ENCODE data around the gene PLCG1. TPM values are rescaled to one million over a fixed set of nuclear protein-coding genes. Genes with fewer than 3 reads are reported as not detected.

Gene PLCG1
- total and polyA plus RNA-seq, 10 donors = 28.0 to 144 (median 117) TPM

DNA sequence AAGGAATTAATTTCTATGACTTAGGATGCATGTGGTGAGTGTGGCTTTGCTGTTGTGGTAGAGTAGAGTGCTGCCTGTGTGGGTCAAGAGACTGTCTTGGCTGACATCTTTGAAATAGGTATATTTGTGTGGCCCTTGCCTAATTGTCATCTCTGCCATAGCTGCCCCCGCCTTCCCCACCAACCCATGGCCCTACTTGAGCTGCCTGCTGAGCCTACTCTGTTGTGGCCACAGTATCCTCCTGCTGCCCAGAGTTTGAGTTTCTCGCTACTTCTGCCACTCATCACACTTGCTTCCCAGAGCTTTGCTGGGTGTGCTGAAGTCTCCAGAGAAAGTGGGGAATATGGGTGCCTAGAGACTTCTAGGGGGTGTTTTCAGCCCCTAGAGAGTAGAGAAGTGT is 8.0 kb downstream of the PLCG1 start:
- H3K27me3 ChIP-seq (replicated peaks in 1 of 7) = no peaks in the 10 kb centered on the region
- H3K9me3 ChIP-seq = no peaks in the 10 kb centered on the region
- peaks cover 58 to 100% (median 93%) of the 10 kb centered on the region in 6 donors for H3K4me1 ChIP-seq
- H3K27ac ChIP-seq = peak overlapping the region in 7 of 8 donors; percentile 22 to 98 (median 58)
- intact Hi-C loops (cut with DNase I; ENCODE audit: low total_unique reads) = no loop called here
- TF ChIP-seq POLR2AphosphoS5 (IDR thresholded peaks at IDR 0.05) (no peak), POLR2A (IDR thresholded peaks at IDR 0.05) (no peak)
- TF ChIP-seq, protein P1, sequence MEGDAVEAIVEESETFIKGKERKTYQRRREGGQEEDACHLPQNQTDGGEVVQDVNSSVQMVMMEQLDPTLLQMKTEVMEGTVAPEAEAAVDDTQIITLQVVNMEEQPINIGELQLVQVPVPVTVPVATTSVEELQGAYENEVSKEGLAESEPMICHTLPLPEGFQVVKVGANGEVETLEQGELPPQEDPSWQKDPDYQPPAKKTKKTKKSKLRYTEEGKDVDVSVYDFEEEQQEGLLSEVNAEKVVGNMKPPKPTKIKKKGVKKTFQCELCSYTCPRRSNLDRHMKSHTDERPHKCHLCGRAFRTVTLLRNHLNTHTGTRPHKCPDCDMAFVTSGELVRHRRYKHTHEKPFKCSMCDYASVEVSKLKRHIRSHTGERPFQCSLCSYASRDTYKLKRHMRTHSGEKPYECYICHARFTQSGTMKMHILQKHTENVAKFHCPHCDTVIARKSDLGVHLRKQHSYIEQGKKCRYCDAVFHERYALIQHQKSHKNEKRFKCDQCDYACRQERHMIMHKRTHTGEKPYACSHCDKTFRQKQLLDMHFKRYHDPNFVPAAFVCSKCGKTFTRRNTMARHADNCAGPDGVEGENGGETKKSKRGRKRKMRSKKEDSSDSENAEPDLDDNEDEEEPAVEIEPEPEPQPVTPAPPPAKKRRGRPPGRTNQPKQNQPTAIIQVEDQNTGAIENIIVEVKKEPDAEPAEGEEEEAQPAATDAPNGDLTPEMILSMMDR (IDR thresholded peaks at IDR 0.05 in 8 of 11, conservative IDR thresholded peaks at IDR 0.05 in 3 of 11) = no peak
- 89 to 100% (median 96%) methylated on average over 2 of the region's 2 CpGs for WGBS, 5 donors
- H3K36me3 ChIP-seq = peaks cover 0 to 7% (median 0%) of the 10 kb centered on the region in 6 donors
- DNase-seq = no peak
- H3K4me3 ChIP-seq = no peak overlapping the region

DNA sequence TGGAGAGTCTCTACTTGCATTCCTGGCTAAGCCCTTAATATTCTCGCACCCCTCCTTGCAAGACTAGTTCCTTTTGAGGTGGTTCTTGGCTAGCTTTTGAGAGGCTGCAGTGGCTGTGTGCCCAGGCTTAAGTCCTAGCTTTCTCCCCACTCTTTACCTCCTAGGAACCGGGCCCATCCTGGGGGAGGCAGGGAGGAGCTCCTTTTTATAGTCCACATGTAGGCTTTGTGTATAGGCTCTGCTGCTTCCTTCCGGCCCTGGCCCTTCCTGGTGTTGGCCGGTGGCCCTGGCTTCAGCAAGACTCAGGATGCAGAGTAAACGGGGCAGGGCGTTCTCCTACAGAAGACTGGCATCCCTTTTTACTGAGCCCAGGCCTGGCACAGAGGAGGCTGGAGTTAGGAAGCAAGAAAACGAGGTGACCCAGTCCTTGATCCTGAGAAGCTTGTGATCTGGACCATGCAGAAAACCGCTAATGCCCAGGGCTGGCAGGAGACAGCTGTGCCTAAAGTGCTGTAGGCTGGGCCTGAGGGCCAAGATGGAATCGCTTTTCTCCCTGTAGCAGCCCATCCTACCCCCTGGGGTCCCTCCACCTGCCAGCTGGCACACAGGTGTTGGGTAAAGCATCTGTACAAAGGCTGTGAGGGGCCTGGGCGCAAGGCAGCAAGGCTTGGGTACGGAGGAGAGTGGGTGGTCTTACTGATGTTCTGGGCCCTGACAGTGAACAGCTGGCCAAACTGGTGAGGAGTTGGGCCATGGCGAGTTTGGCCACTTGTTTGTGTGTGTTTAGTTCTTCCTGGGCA is 8.7 kb downstream of the PLCG1 start:
- Histone ChIP-seq H3K9me3 (no peaks in the 10 kb centered on the region), H3K4me3 (peak overlapping the region in 1 of 8 donors; percentile 7), H3K36me3 (peaks cover 0 to 7% (median 0%) of the 10 kb centered on the region in 6 donors), H3K27me3 (replicated peaks in 1 of 7) (no peaks in the 10 kb centered on the region), H3K27ac (peak overlapping the region; percentile 35 to 98 (median 56)), H3K4me1 (peaks cover 65 to 100% (median 93%) of the 10 kb centered on the region in 6 donors)
- TF ChIP-seq POLR2A (IDR thresholded peaks at IDR 0.05) (no peak), POLR2AphosphoS5 (IDR thresholded peaks at IDR 0.05) (peak; percentile 10 to 67 (median 43))
- TF ChIP-seq, protein P1 (IDR thresholded peaks at IDR 0.05 in 8 of 11, conservative IDR thresholded peaks at IDR 0.05 in 3 of 11) = no peak
- 65 to 81% (median 77%) methylated on average over 9 to 12 of the region's 12 CpGs for WGBS, 5 donors
- intact Hi-C loops (cut with DNase I; ENCODE audit: low total_unique reads) = no loop called here
- DNase-seq = peak; percentile 78

DNA sequence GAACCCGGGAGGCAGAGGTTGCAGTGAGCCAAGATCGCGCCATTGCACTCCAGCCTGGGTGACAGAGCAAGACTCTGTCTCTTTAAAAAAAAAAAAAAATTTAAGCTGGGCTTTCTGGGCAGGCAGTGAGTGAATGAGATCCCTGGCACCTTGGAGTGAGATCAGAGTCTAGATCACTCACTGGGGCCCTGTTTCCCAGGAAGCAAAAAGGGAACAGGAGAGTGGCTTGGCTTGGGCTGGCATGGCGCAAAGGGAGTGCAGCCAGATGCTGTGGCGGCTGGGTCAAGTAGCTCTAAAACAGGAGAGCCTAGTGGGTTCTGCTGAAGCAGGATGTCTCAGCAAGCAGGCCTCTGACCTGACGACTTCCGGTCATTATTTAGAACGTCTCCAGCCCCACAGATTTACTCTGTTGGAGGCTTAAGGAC is 10.4 kb downstream of the PLCG1 start:
- H3K27ac ChIP-seq = peak overlapping the region in 7 of 8 donors; percentile 22 to 98 (median 58)
- no peaks in the 10 kb centered on the region for H3K9me3 ChIP-seq
- TF ChIP-seq POLR2AphosphoS5 (IDR thresholded peaks at IDR 0.05) (peak in 1 of 3 donors; percentile 26), POLR2A (IDR thresholded peaks at IDR 0.05) (no peak)
- no peak overlapping the region for H3K4me3 ChIP-seq
- peak; percentile 57 for DNase-seq
- H3K4me1 ChIP-seq = peaks cover 60 to 100% (median 88%) of the 10 kb centered on the region in 6 donors
- peaks cover 0 to 7% (median 0%) of the 10 kb centered on the region in 6 donors for H3K36me3 ChIP-seq
- intact Hi-C loops (cut with DNase I; ENCODE audit: low total_unique reads) = no loop called here
- H3K27me3 ChIP-seq (replicated peaks in 1 of 7) = no peaks in the 10 kb centered on the region
- WGBS, 5 donors = 63 to 73% (median 72%) methylated on average over 8 of the region's 8 CpGs

DNA sequence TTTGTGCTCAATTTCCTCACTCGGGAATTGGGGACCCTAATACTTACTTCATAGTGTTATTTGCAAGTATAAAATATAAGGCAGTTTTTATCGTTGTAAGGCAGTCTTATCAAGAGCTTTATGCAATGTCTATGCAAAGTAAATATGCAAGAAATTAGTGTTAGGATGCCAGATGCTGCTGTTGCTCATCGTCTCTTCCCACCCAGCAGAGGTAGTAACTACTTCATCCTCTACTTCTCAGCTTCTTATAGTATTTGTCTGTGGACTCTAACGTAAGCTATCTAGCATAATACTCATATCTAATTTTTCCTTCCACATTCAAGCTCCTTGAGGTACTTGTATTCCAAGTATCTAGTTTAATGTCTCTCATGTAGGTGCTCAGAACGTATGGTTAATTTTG is 11.6 kb downstream of the PLCG1 start:
- no peaks in the 10 kb centered on the region for H3K9me3 ChIP-seq
- TF ChIP-seq, protein P1 (IDR thresholded peaks at IDR 0.05 in 8 of 11, conservative IDR thresholded peaks at IDR 0.05 in 3 of 11) = no peak
- TF ChIP-seq POLR2AphosphoS5 (IDR thresholded peaks at IDR 0.05) (no peak), POLR2A (IDR thresholded peaks at IDR 0.05) (no peak)
- H3K4me1 ChIP-seq = peaks cover 58 to 100% (median 88%) of the 10 kb centered on the region in 6 donors
- 84 to 88% (median 86%) methylated on average over 5 of the region's 5 CpGs for WGBS, 5 donors
- H3K4me3 ChIP-seq = no peak overlapping the region
- H3K27me3 ChIP-seq (replicated peaks in 1 of 7) = no peaks in the 10 kb centered on the region
- intact Hi-C loops (cut with DNase I; ENCODE audit: low total_unique reads) = no loop called here
- no peak for DNase-seq
- H3K27ac ChIP-seq = peak overlapping the region in 3 of 8 donors; percentile 58 to 94 (median 91)
- H3K36me3 ChIP-seq = peaks cover 0 to 6% (median 0%) of the 10 kb centered on the region in 6 donors
